ENCODE data around the gene TAOK1.

GRCh38 chr17:29567554-29568330 lies 177.6 kb downstream of the TAOK1 start:
- no peak for TF ChIP-seq REST (IDR thresholded peaks at IDR 0.05; ENCODE audit: insufficient replicate concordance, low read depth)
- TF ChIP-seq GABPA (IDR thresholded peaks at IDR 0.05; ENCODE audit: low read depth), result no peak

Data from HL-60 (cell line).